HL-60 (cell line): ENCODE results near the gene PF4V1.

Experiments
- DNase-seq, 2 experiments: peaks; one replicate each; pipeline ENCODE4 v3.0.0-alpha.2; 2010 to 2020; ENCODE audit warnings: low read depth in 1 of 2, low spot score in 1 of 2
- H3K27ac ChIP-seq: fragments of 250-450 bp; sonication (Bioruptor Pico); replicated peaks from 2 replicates; pipeline ENCODE4 v1.5.1; 2020; ENCODE audit warnings: mild to moderate bottlenecking, moderate library complexity
- H3K27me3 ChIP-seq: fragments of 250-450 bp; sonication (Bioruptor Pico); 2 replicates; pipeline ENCODE4 v1.5.1; 2021; ENCODE audit warnings: mild to moderate bottlenecking, moderate library complexity; ENCODE audit not compliant: insufficient read depth, poor library complexity, severe bottlenecking
- H3K4me3 ChIP-seq: replicated peaks from 2 replicates; pipeline ENCODE4 v1.5.1; 2011; ENCODE audit warnings: mild to moderate bottlenecking, control low read depth, low read length; ENCODE audit not compliant: insufficient read depth
- GABPA ChIP-seq: IDR thresholded peaks from 2 replicates; pipeline ENCODE4 v1.6.1; 2012; ENCODE audit warnings: low read depth
- POLR2AphosphoS5 ChIP-seq: IDR thresholded peaks from 2 replicates; pipeline ENCODE4 v1.6.1; 2012; ENCODE audit warnings: low read depth
- SPI1 ChIP-seq: IDR thresholded peaks from 2 replicates; pipeline ENCODE4 v1.6.1; 2012; ENCODE audit warnings: low read depth, mild to moderate bottlenecking, borderline replicate concordance
- TF ChIP-seq, protein P1 (sequence below): IDR thresholded peaks from one replicate; pipeline ENCODE4 v1.5.1; 2011; ENCODE audit warnings: low read length, control low read depth, inconsistent platforms; ENCODE audit not compliant: insufficient read depth
- TF ChIP-seq, protein P2 (sequence below): IDR thresholded peaks from 2 replicates; pipeline ENCODE4 v1.6.1; 2012; ENCODE audit warnings: low read depth; ENCODE audit not compliant: insufficient replicate concordance

PF4V1 gene

DNA sequence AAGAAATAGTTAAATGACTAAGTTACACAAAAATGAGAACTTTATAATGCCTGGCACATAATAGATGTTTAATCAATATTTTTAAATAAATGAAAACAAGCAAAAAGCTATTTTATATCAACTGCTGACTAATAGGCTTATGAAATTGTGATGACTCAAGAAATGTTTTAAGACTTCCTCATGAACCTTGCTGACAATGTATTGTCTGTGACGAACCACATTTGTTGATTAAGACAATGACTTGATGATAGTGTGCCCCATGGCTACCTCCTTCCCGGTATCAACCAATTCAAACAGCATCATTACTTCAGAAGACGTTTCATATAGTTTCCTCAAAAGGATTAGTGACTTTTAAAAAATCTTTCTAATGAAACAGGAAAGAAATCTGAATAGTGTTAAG lies 8.8 kb upstream of the PF4V1 start:
- peak in 1 of 2 experiments; percentile 78 for DNase-seq
- TF ChIP-seq SPI1 (peak; percentile 68), GABPA (no peak)
- H3K4me3 ChIP-seq = no peak overlapping the region
- no peaks in the 10 kb centered on the region for H3K27me3 ChIP-seq
- H3K27ac ChIP-seq = peak overlapping the region; percentile 60

DNA sequence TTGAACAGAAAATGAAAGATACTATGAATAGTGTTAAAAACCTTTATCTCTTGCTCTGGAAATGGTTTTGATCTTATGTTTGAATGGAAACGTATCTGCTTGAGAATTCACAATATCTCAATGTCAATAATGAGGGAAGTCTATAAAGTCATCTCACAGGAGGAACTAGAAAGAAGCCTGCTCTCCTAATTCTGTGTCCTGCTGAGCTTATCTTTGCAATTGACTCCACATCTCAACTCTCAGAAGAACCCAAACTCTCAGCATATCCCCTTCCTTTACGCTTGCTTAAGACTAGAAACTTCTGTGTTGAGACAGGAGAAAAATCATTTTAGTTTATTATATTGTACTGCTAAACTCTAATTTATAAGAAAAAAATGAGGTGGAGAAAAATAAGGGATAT lies 8.3 kb upstream of the PF4V1 start:
- Histone ChIP-seq H3K27ac (peak overlapping the region; percentile 60), H3K4me3 (no peak overlapping the region), H3K27me3 (no peaks in the 10 kb centered on the region)
- no peak for TF ChIP-seq GABPA
- TF ChIP-seq, protein P1, sequence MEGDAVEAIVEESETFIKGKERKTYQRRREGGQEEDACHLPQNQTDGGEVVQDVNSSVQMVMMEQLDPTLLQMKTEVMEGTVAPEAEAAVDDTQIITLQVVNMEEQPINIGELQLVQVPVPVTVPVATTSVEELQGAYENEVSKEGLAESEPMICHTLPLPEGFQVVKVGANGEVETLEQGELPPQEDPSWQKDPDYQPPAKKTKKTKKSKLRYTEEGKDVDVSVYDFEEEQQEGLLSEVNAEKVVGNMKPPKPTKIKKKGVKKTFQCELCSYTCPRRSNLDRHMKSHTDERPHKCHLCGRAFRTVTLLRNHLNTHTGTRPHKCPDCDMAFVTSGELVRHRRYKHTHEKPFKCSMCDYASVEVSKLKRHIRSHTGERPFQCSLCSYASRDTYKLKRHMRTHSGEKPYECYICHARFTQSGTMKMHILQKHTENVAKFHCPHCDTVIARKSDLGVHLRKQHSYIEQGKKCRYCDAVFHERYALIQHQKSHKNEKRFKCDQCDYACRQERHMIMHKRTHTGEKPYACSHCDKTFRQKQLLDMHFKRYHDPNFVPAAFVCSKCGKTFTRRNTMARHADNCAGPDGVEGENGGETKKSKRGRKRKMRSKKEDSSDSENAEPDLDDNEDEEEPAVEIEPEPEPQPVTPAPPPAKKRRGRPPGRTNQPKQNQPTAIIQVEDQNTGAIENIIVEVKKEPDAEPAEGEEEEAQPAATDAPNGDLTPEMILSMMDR = no peak
- TF ChIP-seq, protein P2, sequence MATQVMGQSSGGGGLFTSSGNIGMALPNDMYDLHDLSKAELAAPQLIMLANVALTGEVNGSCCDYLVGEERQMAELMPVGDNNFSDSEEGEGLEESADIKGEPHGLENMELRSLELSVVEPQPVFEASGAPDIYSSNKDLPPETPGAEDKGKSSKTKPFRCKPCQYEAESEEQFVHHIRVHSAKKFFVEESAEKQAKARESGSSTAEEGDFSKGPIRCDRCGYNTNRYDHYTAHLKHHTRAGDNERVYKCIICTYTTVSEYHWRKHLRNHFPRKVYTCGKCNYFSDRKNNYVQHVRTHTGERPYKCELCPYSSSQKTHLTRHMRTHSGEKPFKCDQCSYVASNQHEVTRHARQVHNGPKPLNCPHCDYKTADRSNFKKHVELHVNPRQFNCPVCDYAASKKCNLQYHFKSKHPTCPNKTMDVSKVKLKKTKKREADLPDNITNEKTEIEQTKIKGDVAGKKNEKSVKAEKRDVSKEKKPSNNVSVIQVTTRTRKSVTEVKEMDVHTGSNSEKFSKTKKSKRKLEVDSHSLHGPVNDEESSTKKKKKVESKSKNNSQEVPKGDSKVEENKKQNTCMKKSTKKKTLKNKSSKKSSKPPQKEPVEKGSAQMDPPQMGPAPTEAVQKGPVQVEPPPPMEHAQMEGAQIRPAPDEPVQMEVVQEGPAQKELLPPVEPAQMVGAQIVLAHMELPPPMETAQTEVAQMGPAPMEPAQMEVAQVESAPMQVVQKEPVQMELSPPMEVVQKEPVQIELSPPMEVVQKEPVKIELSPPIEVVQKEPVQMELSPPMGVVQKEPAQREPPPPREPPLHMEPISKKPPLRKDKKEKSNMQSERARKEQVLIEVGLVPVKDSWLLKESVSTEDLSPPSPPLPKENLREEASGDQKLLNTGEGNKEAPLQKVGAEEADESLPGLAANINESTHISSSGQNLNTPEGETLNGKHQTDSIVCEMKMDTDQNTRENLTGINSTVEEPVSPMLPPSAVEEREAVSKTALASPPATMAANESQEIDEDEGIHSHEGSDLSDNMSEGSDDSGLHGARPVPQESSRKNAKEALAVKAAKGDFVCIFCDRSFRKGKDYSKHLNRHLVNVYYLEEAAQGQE = no peak
- TF ChIP-seq SPI1 = no peak
- TF ChIP-seq POLR2AphosphoS5 = no peak
- DNase-seq = no peak

DNA sequence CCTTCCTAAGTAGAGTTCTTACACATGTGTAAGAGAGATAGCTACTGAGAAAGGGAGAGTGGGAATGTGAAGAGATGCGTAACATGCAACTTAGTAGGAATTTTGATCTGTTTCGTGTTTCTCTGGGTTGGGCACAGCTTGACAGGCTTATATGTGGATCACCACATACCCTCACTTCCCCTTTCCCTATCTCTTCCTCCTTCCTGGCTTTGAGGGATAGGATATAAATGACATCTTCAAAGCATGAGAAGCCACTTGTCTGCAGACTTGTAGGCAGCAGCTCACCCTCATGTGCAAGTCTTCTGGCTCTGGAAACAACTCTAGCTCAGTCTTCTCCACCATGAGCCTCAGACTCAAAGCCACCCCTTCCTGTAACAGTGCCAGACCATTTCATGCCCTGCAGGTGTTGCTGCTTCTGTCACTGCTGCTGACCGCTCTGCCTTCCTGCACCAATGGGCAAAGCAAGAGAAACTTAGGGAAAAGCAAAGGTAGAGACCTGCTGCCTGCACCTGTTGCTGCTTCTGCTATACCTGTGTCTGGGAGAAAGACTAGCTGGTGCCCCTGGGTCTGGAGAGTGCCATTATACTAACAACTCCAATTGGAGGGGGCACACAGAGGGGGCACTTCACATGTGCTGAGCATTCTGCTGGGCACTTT lies 5.4 kb upstream of the PF4V1 start:
- DNase-seq = peak in 1 of 2 experiments; percentile 49
- peak overlapping the region; percentile 12; the same call in 1 of the 2 replicates for H3K27ac ChIP-seq
- no peak overlapping the region for H3K4me3 ChIP-seq
- no peaks in the 10 kb centered on the region for H3K27me3 ChIP-seq
- peak; percentile 97 for TF ChIP-seq SPI1
- TF ChIP-seq, protein P2 = no peak
- TF ChIP-seq, protein P1 = no peak
- TF ChIP-seq POLR2AphosphoS5 = no peak
- no peak for TF ChIP-seq GABPA

DNA sequence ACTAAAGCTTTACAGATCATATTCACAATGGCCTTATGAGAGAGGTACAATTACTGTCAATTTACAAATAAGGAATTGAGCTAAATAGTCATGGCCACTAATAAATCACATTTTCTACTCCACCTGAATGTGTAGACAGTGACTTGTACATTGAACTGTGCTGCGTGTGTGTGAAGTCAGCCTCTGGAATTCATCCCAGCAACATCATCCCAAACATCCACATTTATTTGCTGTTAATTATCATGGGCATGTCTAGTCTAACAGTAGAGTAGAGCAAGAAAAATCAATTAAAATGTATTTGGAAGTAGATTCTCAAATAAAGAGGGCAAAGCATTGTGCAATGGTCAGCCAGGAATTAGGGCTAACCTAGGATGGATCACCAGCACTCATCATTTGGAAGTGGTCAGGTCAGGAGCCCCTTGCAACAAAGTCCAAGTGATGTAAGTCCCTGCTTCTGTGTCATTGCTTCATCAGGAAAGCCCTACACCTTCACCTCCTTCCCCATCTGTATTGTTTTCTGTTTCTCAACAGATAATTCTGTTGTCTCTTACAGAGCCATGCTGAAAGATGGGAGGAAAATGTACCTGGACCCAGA lies 4.8 kb upstream of the PF4V1 start:
- TF ChIP-seq POLR2AphosphoS5 (no peak), GABPA (no peak), SPI1 (no peak)
- TF ChIP-seq, protein P2 = no peak
- TF ChIP-seq, protein P1 = no peak
- peak in 1 of 2 experiments; percentile 67 for DNase-seq
- Histone ChIP-seq H3K27ac (no peak overlapping the region), H3K27me3 (no peaks in the 10 kb centered on the region), H3K4me3 (no peak overlapping the region)
